ENCODE measurements around the gene OR1F1. TPM values are rescaled to one million over a fixed set of nuclear protein-coding genes. Genes with fewer than 3 reads are reported as not detected.

OR1F1 gene
- total RNA-seq, 1 donor from 2014 or later: not detected

GRCh38 chr16:3188925-3189825, 1.2 kb downstream of the OR1F1 start:
- intact Hi-C loops (cut with DNase I): no loop called here
- Histone ChIP-seq H3K4me1 (peaks cover 0 to 4% of the 10 kb centered on the region in 2 donors), H3K27me3 (peaks cover 44% of the 10 kb centered on the region), H3K27ac (no peak overlapping the region), H3K4me3 (peak overlapping the region in 1 of 2 donors; percentile 30), H3K9me3 (no peaks in the 10 kb centered on the region), H3K36me3 (no peaks in the 10 kb centered on the region)
- no peak for DNase-seq (ENCODE audit: low spot score in 2 of 2)
- no peak for TF ChIP-seq CTCF (IDR thresholded peaks at IDR 0.05)

- no peak overlapping the region for H3K27ac ChIP-seq
- peaks cover 0 to 4% of the 10 kb centered on the region in 2 donors for H3K4me1 ChIP-seq
- H3K9me3 ChIP-seq: no peaks in the 10 kb centered on the region
- no peak for TF ChIP-seq CTCF (IDR thresholded peaks at IDR 0.05)
- H3K4me3 ChIP-seq: no peak overlapping the region
- H3K36me3 ChIP-seq: no peaks in the 10 kb centered on the region
- intact Hi-C loops (cut with DNase I): no loop called here
- no peak for DNase-seq (ENCODE audit: low spot score in 2 of 2)
- H3K27me3 ChIP-seq: peaks cover 44% of the 10 kb centered on the region
Observed at GRCh38 chr16:3189869-3190268, 1.9 kb downstream of the OR1F1 start.

GRCh38 chr16:3190949-3191353, 2.9 kb downstream of the OR1F1 start:
- H3K4me1 ChIP-seq: peaks cover 0 to 4% of the 10 kb centered on the region in 2 donors
- intact Hi-C loops (cut with DNase I): no loop called here
- H3K4me3 ChIP-seq: no peak overlapping the region
- H3K36me3 ChIP-seq: no peaks in the 10 kb centered on the region
- peaks cover 44% of the 10 kb centered on the region for H3K27me3 ChIP-seq
- no peak overlapping the region for H3K27ac ChIP-seq
- TF ChIP-seq CTCF (IDR thresholded peaks at IDR 0.05): no peak
- H3K9me3 ChIP-seq: no peaks in the 10 kb centered on the region
- no peak for DNase-seq (ENCODE audit: low spot score in 2 of 2)

GRCh38 chr16:3192476-3193019, 4.5 kb downstream of the OR1F1 start:
- intact Hi-C loops (cut with DNase I): no loop called here
- no peak for TF ChIP-seq CTCF (IDR thresholded peaks at IDR 0.05)
- Histone ChIP-seq H3K27me3 (peaks cover 40% of the 10 kb centered on the region), H3K27ac (no peak overlapping the region), H3K36me3 (no peaks in the 10 kb centered on the region), H3K4me1 (peaks cover 0 to 4% of the 10 kb centered on the region in 2 donors), H3K9me3 (no peaks in the 10 kb centered on the region), H3K4me3 (no peak overlapping the region)
- DNase-seq (ENCODE audit: low spot score in 2 of 2): no peak

GRCh38 chr16:3193221-3194212, 5.5 kb downstream of the OR1F1 start:
- H3K27ac ChIP-seq: no peak overlapping the region
- no peaks in the 10 kb centered on the region for H3K9me3 ChIP-seq
- peaks cover 40% of the 10 kb centered on the region for H3K27me3 ChIP-seq
- peaks cover 0 to 4% of the 10 kb centered on the region in 2 donors for H3K4me1 ChIP-seq
- no peak for DNase-seq (ENCODE audit: low spot score in 2 of 2)
- H3K4me3 ChIP-seq: no peak overlapping the region
- TF ChIP-seq CTCF (IDR thresholded peaks at IDR 0.05): no peak
- intact Hi-C loops (cut with DNase I): no loop called here
- no peaks in the 10 kb centered on the region for H3K36me3 ChIP-seq

All from ascending aorta (tissue), 2 donors.